Right atrium auricular region (tissue), 2 donors: ENCODE measurements around the gene USF3. TPM values are rescaled to one million over a fixed set of nuclear protein-coding genes. Genes with fewer than 3 reads are reported as not detected.

Experiments
- DNase-seq: peaks from one replicate; pipeline ENCODE4 v3.0.0-alpha.2; 2019; ENCODE audit warnings: low spot score
- H3K27ac ChIP-seq, 2 donors: fragments of 200-600 bp; sonication (generic); 1 replicate in 1 of 2; 2 replicates in 1 of 2; pipeline ENCODE4 v1.5.1; 2016 to 2019
- H3K27me3 ChIP-seq, 2 donors: fragments of 200-600 bp; sonication (generic); one replicate each; pipeline versions ENCODE4 v1.5.1 to v1.6.0; 2017 to 2019
- H3K36me3 ChIP-seq: fragments of 200-600 bp; sonication (generic); one replicate; pipeline ENCODE4 v1.5.1; 2016
- H3K4me1 ChIP-seq, 2 donors: fragments of 200-600 bp; sonication (generic); one replicate each; pipeline versions ENCODE4 v1.5.1 to v1.6.0; 2017 to 2019
- H3K4me3 ChIP-seq, 2 donors: fragments of 200-600 bp; sonication (generic); 1 replicate in 1 of 2; 2 replicates in 1 of 2; pipeline ENCODE4 v1.5.1; 2017 to 2019; ENCODE audit warnings: mild to moderate bottlenecking in 1 of 2, moderate library complexity in 1 of 2
- H3K9me3 ChIP-seq, 2 donors: fragments of 200-600 bp; sonication (generic); one replicate each; pipeline ENCODE4 v1.5.1; 2019
- total RNA-seq, 2 donors: library from RNA; depleted of rRNA; stranded (reverse); fragments of >200 nt; gene quantifications; one replicate each; pipeline ENCODE4 v1.1.0, GENCODE V29; 2016
- TF ChIP-seq, protein P1 (sequence below), 2 donors: fragments of 200-600 bp; sonication (generic); IDR thresholded peaks; one replicate each; pipeline ENCODE4 v1.5.1; 2019; ENCODE audit warnings: antibody characterized with exemption in 2 of 2

Gene USF3
- total RNA-seq, 2 donors from 2014 or later, result 16.2 to 20.8 TPM

DNA sequence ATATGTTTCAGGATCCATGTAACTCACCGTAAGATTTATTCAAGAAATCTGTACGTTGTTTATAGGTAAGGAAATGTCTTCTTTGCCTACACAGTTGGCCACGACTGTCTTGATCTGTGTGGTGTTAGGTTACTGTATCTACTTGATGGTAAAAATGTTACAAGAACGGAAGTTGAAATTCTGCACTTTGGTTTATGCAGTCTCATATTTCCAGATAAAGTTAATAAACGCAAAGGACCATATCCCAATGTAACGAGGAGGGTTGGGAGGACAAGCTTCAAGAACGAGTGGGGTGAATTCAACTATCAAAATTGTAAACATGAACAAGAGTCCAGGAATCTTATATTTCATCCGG lies 1.0 kb downstream of the USF3 start:
- Histone ChIP-seq H3K4me3 (peak overlapping the region; percentile 100), H3K36me3 (no peaks in the 10 kb centered on the region), H3K9me3 (no peaks in the 10 kb centered on the region), H3K27me3 (no peaks in the 10 kb centered on the region), H3K4me1 (peaks cover 0 to 37% of the 10 kb centered on the region in 2 donors), H3K27ac (peak overlapping the region; percentile 100)
- DNase-seq, result no peak
- TF ChIP-seq, protein P1, sequence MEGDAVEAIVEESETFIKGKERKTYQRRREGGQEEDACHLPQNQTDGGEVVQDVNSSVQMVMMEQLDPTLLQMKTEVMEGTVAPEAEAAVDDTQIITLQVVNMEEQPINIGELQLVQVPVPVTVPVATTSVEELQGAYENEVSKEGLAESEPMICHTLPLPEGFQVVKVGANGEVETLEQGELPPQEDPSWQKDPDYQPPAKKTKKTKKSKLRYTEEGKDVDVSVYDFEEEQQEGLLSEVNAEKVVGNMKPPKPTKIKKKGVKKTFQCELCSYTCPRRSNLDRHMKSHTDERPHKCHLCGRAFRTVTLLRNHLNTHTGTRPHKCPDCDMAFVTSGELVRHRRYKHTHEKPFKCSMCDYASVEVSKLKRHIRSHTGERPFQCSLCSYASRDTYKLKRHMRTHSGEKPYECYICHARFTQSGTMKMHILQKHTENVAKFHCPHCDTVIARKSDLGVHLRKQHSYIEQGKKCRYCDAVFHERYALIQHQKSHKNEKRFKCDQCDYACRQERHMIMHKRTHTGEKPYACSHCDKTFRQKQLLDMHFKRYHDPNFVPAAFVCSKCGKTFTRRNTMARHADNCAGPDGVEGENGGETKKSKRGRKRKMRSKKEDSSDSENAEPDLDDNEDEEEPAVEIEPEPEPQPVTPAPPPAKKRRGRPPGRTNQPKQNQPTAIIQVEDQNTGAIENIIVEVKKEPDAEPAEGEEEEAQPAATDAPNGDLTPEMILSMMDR (IDR thresholded peaks at IDR 0.05), result no peak

DNA sequence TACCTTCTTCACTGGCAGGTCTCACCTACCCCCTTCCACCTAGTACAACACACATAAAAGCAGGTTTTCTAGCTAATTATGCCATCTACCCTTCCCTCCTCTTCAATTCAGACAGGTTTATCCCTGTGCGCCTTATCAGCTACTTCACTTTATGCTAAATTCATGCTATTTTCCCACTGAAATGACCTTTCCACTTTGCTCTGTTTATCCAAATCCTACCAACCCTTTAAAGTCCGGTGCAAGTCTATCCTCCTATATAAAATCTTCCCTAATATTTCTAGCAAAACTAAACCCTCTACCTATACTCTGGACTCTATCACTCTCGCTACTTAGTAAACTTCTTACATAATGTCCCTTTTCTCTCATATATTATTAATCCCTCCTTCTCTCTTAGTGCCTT lies 6.0 kb downstream of the USF3 start:
- H3K4me3 ChIP-seq, result no peak overlapping the region
- H3K27ac ChIP-seq, result no peak overlapping the region
- TF ChIP-seq, protein P1 (IDR thresholded peaks at IDR 0.05), result no peak

DNA sequence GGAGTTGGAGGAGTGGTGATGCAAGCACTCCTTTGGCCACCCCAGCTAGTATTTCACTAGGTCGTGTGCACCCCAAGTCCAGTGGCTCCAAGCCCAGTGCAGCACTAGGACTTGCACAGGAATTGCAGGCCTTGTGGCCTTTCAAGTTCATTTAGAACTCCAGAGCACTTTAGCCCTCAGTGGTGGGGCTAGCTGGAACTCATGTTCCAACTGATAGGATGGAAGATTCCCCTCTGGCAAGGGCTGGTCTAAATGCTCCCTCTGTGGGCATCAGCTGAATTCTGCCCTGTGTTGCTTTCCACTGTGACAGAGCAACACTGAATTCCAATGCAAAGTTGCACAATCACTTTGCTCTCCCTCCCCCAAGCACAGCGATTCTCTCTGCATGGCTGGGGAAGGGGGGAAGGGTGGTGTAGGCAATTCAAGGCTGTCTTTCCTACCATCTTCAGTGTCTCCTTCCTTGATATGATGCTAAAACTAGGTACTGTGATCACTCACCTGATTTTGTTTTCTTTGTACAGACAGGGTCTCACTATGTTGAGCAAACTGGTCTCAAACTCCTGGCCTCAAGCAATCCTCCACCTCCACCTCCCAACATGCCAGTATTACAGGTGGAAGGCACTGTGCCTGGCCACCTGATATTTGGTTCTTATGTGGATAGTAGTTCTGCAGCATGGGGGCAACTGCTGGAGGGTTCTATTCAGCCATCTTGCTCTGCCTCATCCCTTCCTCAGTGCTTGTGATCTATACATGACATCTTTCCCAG lies 10.3 kb downstream of the USF3 start:
- DNase-seq, result no peak
- Histone ChIP-seq H3K9me3 (no peaks in the 10 kb centered on the region), H3K36me3 (no peaks in the 10 kb centered on the region), H3K4me1 (peaks cover 0 to 6% of the 10 kb centered on the region in 2 donors), H3K27ac (no peak overlapping the region), H3K4me3 (no peak overlapping the region), H3K27me3 (no peaks in the 10 kb centered on the region)
- TF ChIP-seq, protein P1 (IDR thresholded peaks at IDR 0.05), result no peak

More for the DNA sequence above, 6.0 kb downstream of the USF3 start:
- Histone ChIP-seq H3K4me1 (peaks cover 0 to 23% of the 10 kb centered on the region in 2 donors), H3K27me3 (no peaks in the 10 kb centered on the region), H3K9me3 (no peaks in the 10 kb centered on the region), H3K36me3 (no peaks in the 10 kb centered on the region)
- DNase-seq, result no peak

DNA sequence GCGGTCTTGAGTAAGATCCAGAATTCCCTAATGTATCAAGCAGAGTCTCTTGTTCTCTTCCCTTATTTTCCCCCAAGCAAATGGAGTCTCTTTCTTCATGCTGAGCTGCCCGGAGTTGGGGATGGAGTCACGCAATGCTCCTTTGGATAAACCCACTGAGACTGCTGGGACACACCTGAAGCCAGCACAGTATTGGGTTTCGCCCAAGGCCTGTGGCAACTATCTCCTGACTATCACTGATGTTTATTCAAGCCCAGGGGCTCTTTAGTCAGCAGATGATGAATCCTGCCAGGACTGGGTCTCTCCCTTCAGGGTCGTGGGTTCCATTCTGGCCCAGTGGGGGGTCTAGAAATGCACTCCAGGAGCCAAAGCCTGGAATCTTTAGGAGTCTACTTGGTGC lies 11.3 kb downstream of the USF3 start:
- Histone ChIP-seq H3K4me3 (no peak overlapping the region), H3K27ac (no peak overlapping the region), H3K9me3 (no peaks in the 10 kb centered on the region), H3K27me3 (no peaks in the 10 kb centered on the region), H3K4me1 (peaks cover 0 to 6% of the 10 kb centered on the region in 2 donors), H3K36me3 (no peaks in the 10 kb centered on the region)
- DNase-seq, result no peak
- TF ChIP-seq, protein P1 (IDR thresholded peaks at IDR 0.05), result no peak

DNA sequence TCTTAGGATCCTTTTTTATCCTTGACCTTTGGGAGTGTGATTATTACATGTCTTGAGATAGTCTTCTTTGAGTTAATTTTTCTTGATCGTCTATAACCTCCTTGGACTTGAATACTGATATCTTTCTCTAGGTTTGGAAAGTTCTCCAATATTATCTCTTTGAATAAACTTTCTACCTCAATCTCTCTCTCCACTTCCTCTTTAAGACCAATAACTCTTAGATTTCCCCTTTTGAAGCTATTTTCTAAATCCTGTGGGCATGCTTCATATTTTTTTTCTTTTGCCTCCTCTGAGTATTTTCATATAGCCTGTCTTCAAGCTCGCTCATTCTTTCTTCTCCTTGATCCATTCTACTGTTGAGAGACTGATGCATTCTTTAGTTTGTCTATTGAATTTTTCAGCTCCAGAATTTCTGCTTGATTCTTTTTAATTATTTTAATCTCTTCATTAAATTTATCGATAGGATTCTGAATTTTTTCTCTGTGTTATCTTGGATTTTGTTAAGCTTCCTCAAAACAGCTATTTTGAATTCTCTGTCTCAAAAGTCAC lies 12.1 kb downstream of the USF3 start:
- Histone ChIP-seq H3K9me3 (no peaks in the 10 kb centered on the region), H3K27me3 (no peaks in the 10 kb centered on the region), H3K4me3 (no peak overlapping the region), H3K4me1 (peaks cover 0 to 6% of the 10 kb centered on the region in 2 donors), H3K36me3 (no peaks in the 10 kb centered on the region), H3K27ac (no peak overlapping the region)
- no peak for DNase-seq
- TF ChIP-seq, protein P1 (IDR thresholded peaks at IDR 0.05), result no peak
